H9 (cell line): ENCODE measurements around the gene ROCK2. TPM values are rescaled to one million over a fixed set of nuclear protein-coding genes. Genes with fewer than 3 reads are reported as not detected.

ENCODE experiments used
- DNase-seq: peaks from one replicate; pipeline ENCODE4 v3.0.0-alpha.2; 2017
- H2AFZ ChIP-seq: one replicate; pipeline ENCODE4 v1.6.1; 2013; ENCODE audit warnings: mild to moderate bottlenecking, low read length, control low read depth, moderate library complexity
- H2AK5ac ChIP-seq: 2 replicates; pipeline ENCODE4 v1.6.1; 2013; ENCODE audit warnings: low read length, control low read depth, mixed read lengths; ENCODE audit not compliant: insufficient read length
- H2BK120ac ChIP-seq: one replicate; pipeline ENCODE4 v1.6.1; 2013; ENCODE audit warnings: low read depth, mild to moderate bottlenecking, low read length, control low read depth, inconsistent platforms; ENCODE audit not compliant: poor library complexity, severe bottlenecking
- H2BK12ac ChIP-seq: 2 replicates; pipeline ENCODE4 v1.6.1; 2013; ENCODE audit warnings: low read length, control low read depth, mixed read lengths, low read depth; ENCODE audit not compliant: insufficient read length
- H2BK15ac ChIP-seq: 2 replicates; pipeline ENCODE4 v1.6.1; 2013; ENCODE audit warnings: low read depth, low read length, control low read depth
- H2BK20ac ChIP-seq: one replicate; pipeline ENCODE4 v1.6.1; 2013; ENCODE audit warnings: low read depth, mild to moderate bottlenecking, low read length, control low read depth, inconsistent platforms; ENCODE audit not compliant: poor library complexity, severe bottlenecking
- H2BK5ac ChIP-seq: 2 replicates; pipeline ENCODE4 v1.6.1; 2013; ENCODE audit warnings: low read length, control low read depth, mixed read lengths; ENCODE audit not compliant: insufficient read length
- H3K14ac ChIP-seq: 2 replicates; pipeline ENCODE4 v1.6.1; 2013; ENCODE audit warnings: low read length, control low read depth; ENCODE audit not compliant: insufficient read depth
- H3K18ac ChIP-seq: 2 replicates; pipeline ENCODE4 v1.6.1; 2013; ENCODE audit warnings: low read depth, mild to moderate bottlenecking, mixed read lengths, low read length, control low read depth; ENCODE audit not compliant: insufficient read length
- H3K23ac ChIP-seq: 2 replicates; pipeline ENCODE4 v1.6.1; 2013; ENCODE audit warnings: low read length, control low read depth, mixed read lengths, low read depth; ENCODE audit not compliant: insufficient read length
- H3K23me2 ChIP-seq: 2 replicates; pipeline ENCODE4 v1.6.1; 2013; ENCODE audit warnings: low read depth, mild to moderate bottlenecking, mixed read lengths, low read length, control low read depth; ENCODE audit not compliant: insufficient read length, poor library complexity, severe bottlenecking
- H3K27ac ChIP-seq: 2 replicates; pipeline ENCODE4 v1.5.1; 2013; ENCODE audit warnings: low read length, control low read depth, mixed read lengths, low read depth; ENCODE audit not compliant: insufficient read length
- H3K27me3 ChIP-seq: 2 replicates; pipeline ENCODE4 v1.6.1; 2013; ENCODE audit warnings: low read length, control low read depth, inconsistent platforms; ENCODE audit not compliant: insufficient read depth
- H3K4ac ChIP-seq: 2 replicates; pipeline ENCODE4 v1.6.1; 2013; ENCODE audit warnings: low read depth, mild to moderate bottlenecking, control low read depth, inconsistent platforms, low read length, moderate library complexity
- H3K4me1 ChIP-seq: 2 replicates; pipeline ENCODE4 v1.6.1; 2013; ENCODE audit warnings: low read length, control low read depth, inconsistent platforms; ENCODE audit not compliant: insufficient read depth
- H3K4me2 ChIP-seq: 2 replicates; pipeline ENCODE4 v1.6.1; 2013; ENCODE audit warnings: low read length, control low read depth, mixed read lengths; ENCODE audit not compliant: insufficient read length, insufficient read depth
- H3K56ac ChIP-seq: 2 replicates; pipeline ENCODE4 v1.6.1; 2013; ENCODE audit warnings: low read depth, mild to moderate bottlenecking, mixed read lengths, low read length, control low read depth; ENCODE audit not compliant: insufficient read length
- H3K79me1 ChIP-seq: 2 replicates; pipeline ENCODE4 v1.6.1; 2013; ENCODE audit warnings: low read depth, mild to moderate bottlenecking, moderate library complexity, low read length, control low read depth, inconsistent platforms; ENCODE audit not compliant: insufficient read depth, poor library complexity, severe bottlenecking
- H3K79me2 ChIP-seq: 2 replicates; pipeline ENCODE4 v1.6.1; 2013; ENCODE audit warnings: low read length, control low read depth, inconsistent platforms; ENCODE audit not compliant: insufficient read depth
- H3K9ac ChIP-seq: 2 replicates; pipeline ENCODE4 v1.6.1; 2013; ENCODE audit warnings: low read length, control low read depth, mixed read lengths; ENCODE audit not compliant: insufficient read length; ENCODE audit errors: extremely low read depth
- H3K9me3 ChIP-seq: one replicate; pipeline ENCODE4 v1.6.1; 2013; ENCODE audit warnings: low read depth, low read length, inconsistent platforms; ENCODE audit not compliant: control insufficient read depth
- H3T11ph ChIP-seq: one replicate; pipeline ENCODE4 v1.6.1; 2013; ENCODE audit warnings: mild to moderate bottlenecking, low read length, control low read depth, inconsistent platforms
- H4K20me1 ChIP-seq: one replicate; pipeline ENCODE4 v1.6.1; 2013; ENCODE audit not compliant: control insufficient read depth, insufficient read length, insufficient read depth
- H4K5ac ChIP-seq: 2 replicates; pipeline ENCODE4 v1.6.1; 2013; ENCODE audit warnings: low read depth, mild to moderate bottlenecking, mixed read lengths, low read length, control low read depth; ENCODE audit not compliant: insufficient read length
- H4K8ac ChIP-seq: replicated peaks from 2 replicates; pipeline ENCODE4 v1.6.1; 2013; ENCODE audit warnings: low read length, control low read depth, mixed read lengths, low read depth; ENCODE audit not compliant: insufficient read length
- H4K91ac ChIP-seq: 2 replicates; pipeline ENCODE4 v1.6.1; 2013; ENCODE audit warnings: low read depth, mild to moderate bottlenecking, moderate library complexity, mixed read lengths, low read length, control low read depth; ENCODE audit not compliant: insufficient read length
- H3K27ac Mint-ChIP-seq, 3 experiments: 2 replicates in 2 of 3; 3 replicates in 1 of 3; pipeline ENCODE4 v1.8.0; 2020 to 2021; ENCODE audit warnings: mixed read lengths in 3 of 3, mild to moderate bottlenecking in 1 of 3, moderate library complexity in 1 of 3
- H3K27me3 Mint-ChIP-seq: 2 replicates; pipeline ENCODE4 v1.8.0; 2021; ENCODE audit warnings: low read depth, mild to moderate bottlenecking, moderate library complexity, mixed read lengths
- H3K36me3 Mint-ChIP-seq, 3 experiments: 2 replicates in 2 of 3; 3 replicates in 1 of 3; pipeline ENCODE4 v1.8.0; 2020 to 2021; ENCODE audit warnings: low read depth in 3 of 3, mixed read lengths in 3 of 3; ENCODE audit not compliant: insufficient read depth in 1 of 3
- H3K4me1 Mint-ChIP-seq, 2 experiments: 2 replicates each; pipeline ENCODE4 v1.8.0; 2020; ENCODE audit warnings: mixed read lengths in 2 of 2
- H3K4me3 Mint-ChIP-seq, 2 experiments: 2 replicates in 1 of 2; 3 replicates in 1 of 2; pipeline ENCODE4 v1.8.0; 2020 to 2021; ENCODE audit warnings: mild to moderate bottlenecking in 2 of 2, mixed read lengths in 2 of 2, moderate library complexity in 1 of 2
- H3K9me3 Mint-ChIP-seq, 2 experiments: 2 replicates in 1 of 2; 3 replicates in 1 of 2; pipeline ENCODE4 v1.8.0; 2020; ENCODE audit warnings: mild to moderate bottlenecking in 2 of 2, mixed read lengths in 2 of 2, moderate library complexity in 1 of 2
- total RNA-seq: library from RNA; stranded (reverse); gene quantifications from 2 replicates; pipeline ENCODE4 v1.2.1, GENCODE V29; 2021
- TF ChIP-seq, protein P1 (sequence below): fragments of 200-600 bp; sonication (generic); conservative IDR thresholded peaks from 3 replicates; pipeline ENCODE4 v1.8.0; 2021; ENCODE audit warnings: antibody characterized with exemption, mild to moderate bottlenecking

The ROCK2 gene
- total RNA-seq, 1 experiment from 2014 or later: 33.2 TPM

DNA sequence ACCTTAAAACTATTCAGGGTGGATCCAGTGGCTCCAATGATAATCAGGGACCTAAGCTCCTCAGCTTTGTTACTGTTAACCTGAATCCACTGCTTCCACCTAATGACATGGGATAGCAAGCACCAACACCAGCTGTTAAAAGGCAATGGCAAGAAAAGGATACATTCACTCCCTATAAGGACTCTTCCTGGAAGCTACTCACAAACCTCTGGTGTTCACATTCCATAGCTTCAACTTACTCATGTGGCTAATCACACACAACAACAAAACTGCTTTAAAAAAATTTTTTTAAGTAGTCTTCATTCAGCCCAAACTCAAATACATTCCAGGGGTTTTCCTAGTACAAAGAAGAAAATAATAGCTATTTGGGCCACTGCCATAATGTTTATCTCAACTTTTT is 24.5 kb downstream of the ROCK2 start:
- no peaks in the 10 kb centered on the region; a peak in 2 of 4 replicates for H3K4me1 Mint-ChIP-seq
- no peaks in the 10 kb centered on the region for H3K27me3 ChIP-seq
- H2AFZ ChIP-seq: no peak overlapping the region
- H3K36me3 Mint-ChIP-seq: peaks cover 4 to 5% (median 4%) of the 10 kb centered on the region in 3 experiments; a peak in 4 of 7 replicates
- no peaks in the 10 kb centered on the region for H3K27me3 Mint-ChIP-seq
- no peak overlapping the region for H3K27ac ChIP-seq
- no peak overlapping the region for H3K18ac ChIP-seq
- H3K23me2 ChIP-seq: no peaks in the 10 kb centered on the region
- H2BK15ac ChIP-seq: no peak overlapping the region
- no peaks in the 10 kb centered on the region for H3K9me3 Mint-ChIP-seq
- no peak overlapping the region for H4K5ac ChIP-seq
- no peak overlapping the region for H3K4me2 ChIP-seq
- H3K27ac Mint-ChIP-seq: no peak overlapping the region
- peaks cover 6% of the 10 kb centered on the region; the same call in 1 of the 2 replicates for H3K79me2 ChIP-seq
- H3T11ph ChIP-seq: no peak overlapping the region
- H3K14ac ChIP-seq: no peak overlapping the region
- no peak overlapping the region for H4K8ac ChIP-seq
- H3K23ac ChIP-seq: no peak overlapping the region
- H3K56ac ChIP-seq: no peak overlapping the region
- no peak overlapping the region for H2BK12ac ChIP-seq
- no peak overlapping the region for H2BK120ac ChIP-seq
- H3K4me1 ChIP-seq: no peaks in the 10 kb centered on the region
- H3K4me3 Mint-ChIP-seq: no peak overlapping the region
- no peak overlapping the region for H3K4ac ChIP-seq
- H4K20me1 ChIP-seq: no peaks in the 10 kb centered on the region
- no peak overlapping the region for H2BK5ac ChIP-seq
- TF ChIP-seq, protein P1, sequence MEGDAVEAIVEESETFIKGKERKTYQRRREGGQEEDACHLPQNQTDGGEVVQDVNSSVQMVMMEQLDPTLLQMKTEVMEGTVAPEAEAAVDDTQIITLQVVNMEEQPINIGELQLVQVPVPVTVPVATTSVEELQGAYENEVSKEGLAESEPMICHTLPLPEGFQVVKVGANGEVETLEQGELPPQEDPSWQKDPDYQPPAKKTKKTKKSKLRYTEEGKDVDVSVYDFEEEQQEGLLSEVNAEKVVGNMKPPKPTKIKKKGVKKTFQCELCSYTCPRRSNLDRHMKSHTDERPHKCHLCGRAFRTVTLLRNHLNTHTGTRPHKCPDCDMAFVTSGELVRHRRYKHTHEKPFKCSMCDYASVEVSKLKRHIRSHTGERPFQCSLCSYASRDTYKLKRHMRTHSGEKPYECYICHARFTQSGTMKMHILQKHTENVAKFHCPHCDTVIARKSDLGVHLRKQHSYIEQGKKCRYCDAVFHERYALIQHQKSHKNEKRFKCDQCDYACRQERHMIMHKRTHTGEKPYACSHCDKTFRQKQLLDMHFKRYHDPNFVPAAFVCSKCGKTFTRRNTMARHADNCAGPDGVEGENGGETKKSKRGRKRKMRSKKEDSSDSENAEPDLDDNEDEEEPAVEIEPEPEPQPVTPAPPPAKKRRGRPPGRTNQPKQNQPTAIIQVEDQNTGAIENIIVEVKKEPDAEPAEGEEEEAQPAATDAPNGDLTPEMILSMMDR: no peak
- H2AK5ac ChIP-seq: no peak overlapping the region
- H2BK20ac ChIP-seq: no peak overlapping the region
- DNase-seq: no peak
- H3K9ac ChIP-seq: no peak overlapping the region
- no peaks in the 10 kb centered on the region for H3K9me3 ChIP-seq
- H4K91ac ChIP-seq: no peak overlapping the region
- H3K79me1 ChIP-seq: peaks cover 1% of the 10 kb centered on the region
